Endodermal cell (in vitro differentiated cells): Measurements from ENCODE around the gene TRIM33. TPM values are rescaled to one million over a fixed set of nuclear protein-coding genes. Genes with fewer than 3 reads are reported as not detected.

Experiments used
- DNase-seq: peaks from one replicate; pipeline ENCODE4 v3.0.0-alpha.2; 2017
- H3K27ac ChIP-seq: 2 replicates; pipeline ENCODE4 v1.5.1; 2013; ENCODE audit warnings: mild to moderate bottlenecking, low read depth, low read length, moderate library complexity
- H3K27me3 ChIP-seq: 2 replicates; pipeline ENCODE4 v1.6.1; 2013; ENCODE audit warnings: mild to moderate bottlenecking, low read length, moderate library complexity; ENCODE audit not compliant: insufficient read depth, control insufficient read depth, poor library complexity, severe bottlenecking
- H3K36me3 ChIP-seq: 2 replicates; pipeline ENCODE4 v1.7.0; 2013; ENCODE audit warnings: mild to moderate bottlenecking, low read length, moderate library complexity; ENCODE audit not compliant: control insufficient read depth, insufficient read depth
- H3K4me1 ChIP-seq: one replicate; pipeline ENCODE4 v1.7.0; 2013; ENCODE audit warnings: low read length; ENCODE audit not compliant: control insufficient read depth, insufficient read depth
- H3K4me3 ChIP-seq: 2 replicates; pipeline ENCODE4 v1.5.1; 2013; ENCODE audit warnings: mild to moderate bottlenecking, low read length, moderate library complexity
- H3K9ac ChIP-seq: 2 replicates; pipeline ENCODE4 v1.6.1; 2013; ENCODE audit warnings: mild to moderate bottlenecking, low read length, moderate library complexity; ENCODE audit not compliant: poor library complexity, severe bottlenecking; ENCODE audit errors: extremely low read depth
- H3K9me3 ChIP-seq: 2 replicates; pipeline ENCODE4 v1.6.1; 2013; ENCODE audit warnings: mild to moderate bottlenecking, low read length, moderate library complexity; ENCODE audit not compliant: control insufficient read depth
- H3K27ac Mint-ChIP-seq: 2 replicates; pipeline ENCODE4 v1.8.0; 2020; ENCODE audit warnings: mixed read lengths
- H3K27me3 Mint-ChIP-seq: 2 replicates; pipeline ENCODE4 v1.8.0; 2021; ENCODE audit warnings: mild to moderate bottlenecking, mixed read lengths; ENCODE audit not compliant: insufficient read depth
- H3K36me3 Mint-ChIP-seq: 2 replicates; pipeline ENCODE4 v1.8.0; 2020; ENCODE audit warnings: low read depth, mixed read lengths
- H3K4me1 Mint-ChIP-seq: 2 replicates; pipeline ENCODE4 v1.8.0; 2020; ENCODE audit warnings: mixed read lengths
- H3K4me3 Mint-ChIP-seq: 2 replicates; pipeline ENCODE4 v1.8.0; 2020; ENCODE audit warnings: mild to moderate bottlenecking, moderate library complexity, mixed read lengths
- H3K9me3 Mint-ChIP-seq: 2 replicates; pipeline ENCODE4 v1.8.0; 2020; ENCODE audit warnings: mild to moderate bottlenecking, mixed read lengths
- CTCF ChIP-seq: fragments of 200-600 bp; sonication (generic); conservative IDR thresholded peaks from 2 replicates; pipeline ENCODE4 v1.5.0; 2021; ENCODE audit warnings: antibody characterized with exemption, mild to moderate bottlenecking
- WGBS, 2 experiments: methylation state at CpG; one replicate each; pipeline versions ENCODE4 v1.1.5 to v1.1.7; 2013; ENCODE audit warnings: missing lambda C conversion rate in 2 of 2, mixed read lengths in 1 of 2; ENCODE audit not compliant: insufficient coverage in 1 of 2, insufficient read length in 1 of 2; 5-methylcytosine and 5-hydroxymethylcytosine counted together
- total RNA-seq, 2 donors: library from RNA; stranded (reverse); fragmentation: NEBNext Ultra II Directional in 1 of 2; extraction: Animal tissue kit (Norgen Biotek cat#: 25700) in 1 of 2; gene quantifications; 2 replicates in 1 of 2; 3 replicates in 1 of 2; pipeline ENCODE4 v1.2.1, GENCODE V29; 2021

Gene TRIM33
- total RNA-seq, 2 donors from 2014 or later = 47.2 to 50.6 TPM

DNA sequence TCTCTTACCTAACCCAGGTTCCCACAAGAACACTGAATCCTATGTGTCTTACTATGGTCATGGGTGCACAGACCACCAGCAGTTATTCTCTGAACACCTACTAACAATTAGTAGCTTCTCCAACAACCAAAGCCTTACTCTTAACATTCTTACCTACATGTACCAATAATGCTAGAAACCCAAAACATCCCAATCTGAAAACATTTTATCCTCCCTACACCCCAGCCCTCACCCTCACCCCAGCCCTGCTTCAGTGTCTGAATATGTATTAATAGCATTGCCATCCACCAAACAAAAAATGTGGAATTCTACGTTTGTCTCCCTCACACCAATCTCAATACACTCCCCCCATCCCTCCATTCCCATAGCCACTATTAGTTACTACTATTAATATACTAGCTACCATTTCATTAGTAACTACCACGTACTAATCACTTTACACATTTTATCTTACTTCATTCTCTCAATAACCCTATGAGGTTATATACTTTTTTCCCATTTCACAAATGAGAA, 2.6 kb downstream of the TRIM33 start:
- Histone ChIP-seq H3K9me3 (no peaks in the 10 kb centered on the region), H3K4me3 (peak overlapping the region; percentile 91), H3K27me3 (no peaks in the 10 kb centered on the region), H3K36me3 (peaks cover 24% of the 10 kb centered on the region), H3K9ac (no peak overlapping the region), H3K27ac (no peak overlapping the region), H3K4me1 (no peaks in the 10 kb centered on the region)
- no peak for DNase-seq
- peaks cover 24% of the 10 kb centered on the region for H3K36me3 Mint-ChIP-seq
- TF ChIP-seq CTCF = no peak
- H3K27ac Mint-ChIP-seq = no peak overlapping the region
- H3K27me3 Mint-ChIP-seq = peaks cover 6% of the 10 kb centered on the region
- peaks cover 27% of the 10 kb centered on the region for H3K4me1 Mint-ChIP-seq
- WGBS, 2 experiments = 70 to 78% methylated on average over 2 of the region's 2 CpGs
- H3K9me3 Mint-ChIP-seq = no peaks in the 10 kb centered on the region
- peak overlapping the region; percentile 91 for H3K4me3 Mint-ChIP-seq

GRCh38 chr1:114507513-114507912, 3.5 kb downstream of the TRIM33 start:
- H3K27ac ChIP-seq = no peak overlapping the region
- H3K4me3 ChIP-seq = peak overlapping the region; percentile 21
- H3K27me3 ChIP-seq = no peaks in the 10 kb centered on the region
- H3K4me1 ChIP-seq = no peaks in the 10 kb centered on the region
- Mint-ChIP-seq H3K9me3 (no peaks in the 10 kb centered on the region), H3K36me3 (peaks cover 25% of the 10 kb centered on the region), H3K4me1 (peaks cover 27% of the 10 kb centered on the region), H3K4me3 (peak overlapping the region; percentile 91), H3K27me3 (no peaks in the 10 kb centered on the region), H3K27ac (no peak overlapping the region)
- peaks cover 24% of the 10 kb centered on the region for H3K36me3 ChIP-seq
- no peaks in the 10 kb centered on the region for H3K9me3 ChIP-seq
- DNase-seq = no peak
- no peak for TF ChIP-seq CTCF
- no peak overlapping the region for H3K9ac ChIP-seq
- 95 to 97% methylated on average over 3 of the region's 3 CpGs for WGBS, 2 experiments

GRCh38 chr1:114505148-114505561, 5.8 kb downstream of the TRIM33 start:
- Histone ChIP-seq H3K9me3 (no peaks in the 10 kb centered on the region), H3K27me3 (no peaks in the 10 kb centered on the region), H3K4me1 (no peaks in the 10 kb centered on the region), H3K9ac (no peak overlapping the region), H3K27ac (no peak overlapping the region), H3K4me3 (no peak overlapping the region), H3K36me3 (peaks cover 35% of the 10 kb centered on the region)
- Mint-ChIP-seq H3K36me3 (peaks cover 27% of the 10 kb centered on the region), H3K27ac (no peak overlapping the region), H3K4me3 (no peak overlapping the region), H3K27me3 (no peaks in the 10 kb centered on the region), H3K9me3 (no peaks in the 10 kb centered on the region), H3K4me1 (peaks cover 24% of the 10 kb centered on the region)
- DNase-seq = no peak
- no peak for TF ChIP-seq CTCF
- WGBS, 2 experiments = 87 to 89% methylated on average over 2 of the region's 2 CpGs
